HG02588 (cell line): ENCODE measurements around the gene TBC1D4.

ENCODE experiments used
- ATAC-seq: cut with Tn5 transposase; IDR thresholded peaks from one replicate; pipeline ENCODE4 v1.9.1; 2021; ENCODE audit warnings: mild to moderate bottlenecking, moderate library complexity; ENCODE audit not compliant: unreplicated experiment

TBC1D4 gene

DNA sequence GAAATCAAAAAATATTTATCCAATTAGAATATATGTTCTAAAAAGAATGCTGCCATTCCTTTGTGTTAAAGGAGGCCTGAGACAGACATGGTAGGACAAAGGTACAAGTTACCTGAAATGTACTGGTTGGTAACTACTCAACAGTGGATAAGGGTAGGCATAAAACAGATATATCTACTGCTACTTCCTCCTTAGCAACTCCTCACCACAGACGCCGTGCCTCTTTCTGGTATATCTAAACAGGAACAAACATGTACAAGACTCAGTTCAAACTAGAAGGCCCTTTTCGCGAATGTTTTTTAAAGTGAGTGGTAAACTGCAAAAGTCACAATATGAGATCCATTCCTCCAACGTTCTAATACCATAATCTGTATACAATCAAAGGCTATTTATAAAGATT, 86.9 kb downstream of the TBC1D4 start:
- no peak for ATAC-seq

DNA sequence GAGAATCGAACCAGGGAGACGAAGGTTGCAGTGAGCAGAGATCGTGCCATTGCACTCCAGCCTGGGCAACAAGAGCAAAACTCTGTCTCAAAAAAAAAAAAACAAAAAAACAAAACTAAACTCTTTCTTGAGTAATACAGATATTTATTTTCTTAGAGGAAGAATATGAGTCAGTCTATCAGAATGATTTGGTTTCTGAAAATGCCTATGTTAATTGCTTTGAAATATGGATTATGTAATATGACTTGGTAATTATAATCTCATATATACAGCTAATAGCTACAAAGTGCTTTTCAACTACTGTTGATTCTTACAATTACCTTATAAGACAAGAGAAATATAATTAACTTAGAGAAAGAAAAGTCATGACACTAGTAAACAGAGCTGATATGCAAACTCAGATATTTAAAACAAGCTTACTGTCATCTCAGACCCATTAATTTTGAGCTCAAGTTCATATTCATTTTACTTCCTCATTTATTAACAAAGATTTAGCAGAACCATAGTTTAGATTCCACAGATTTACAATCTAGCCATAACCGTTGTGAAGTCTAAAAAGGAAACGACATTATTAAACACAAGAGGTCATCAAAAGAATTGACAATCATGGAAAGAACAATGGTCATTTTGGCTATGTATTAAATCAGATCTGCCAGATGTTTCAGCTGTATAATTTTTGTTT, 88.0 kb downstream of the TBC1D4 start:
- ATAC-seq: no peak

DNA sequence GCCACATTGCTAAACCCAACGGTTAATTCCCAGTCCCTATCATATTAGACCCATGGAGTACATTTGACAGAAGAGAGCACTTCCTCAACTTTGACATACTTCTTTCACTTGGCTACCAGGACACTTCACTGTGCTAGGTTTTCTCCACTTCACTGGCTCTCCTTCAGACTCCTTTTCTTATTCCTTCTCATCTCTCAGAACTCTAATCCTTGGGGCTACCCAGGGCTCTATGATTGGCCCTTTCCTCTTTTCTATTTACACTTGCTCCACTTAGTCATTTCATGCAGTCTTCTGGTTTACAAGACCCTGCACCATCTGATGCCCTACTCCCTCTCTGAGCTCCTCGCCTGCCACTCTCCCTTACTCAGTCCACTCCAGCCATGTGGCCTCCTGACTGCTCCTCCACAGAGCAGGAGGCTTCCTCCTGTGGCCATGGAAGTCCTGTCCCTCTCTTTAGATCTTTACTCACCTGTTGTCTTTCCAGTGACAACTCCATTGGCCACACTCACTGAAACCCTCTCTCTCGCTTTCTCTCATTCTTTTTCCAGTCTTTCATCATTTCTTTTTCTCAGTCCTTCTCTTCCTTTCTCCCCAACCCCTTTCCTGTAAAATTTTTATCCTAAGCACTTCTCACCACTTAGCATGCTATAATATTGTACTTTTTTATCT, 90.4 kb downstream of the TBC1D4 start:
- no peak for ATAC-seq

DNA sequence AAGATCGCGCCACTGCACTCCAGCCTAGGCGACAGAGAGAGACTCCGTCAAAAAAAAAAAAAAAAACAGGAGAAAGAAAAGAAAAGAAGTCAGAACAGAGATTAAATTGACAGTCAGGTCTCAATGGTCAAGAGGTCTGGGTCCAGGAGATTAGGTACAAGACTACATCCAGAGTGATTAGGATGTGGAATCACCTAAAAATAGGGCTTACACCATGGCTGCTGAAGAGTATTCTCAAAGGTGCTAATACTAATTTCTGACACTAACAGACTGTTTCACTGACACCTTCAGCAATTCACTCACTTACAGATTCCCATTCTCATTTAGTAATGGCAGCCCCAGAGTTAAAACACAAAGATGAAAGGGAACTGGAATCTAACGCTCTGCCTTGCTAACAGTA, 91.7 kb downstream of the TBC1D4 start:
- ATAC-seq: no peak

DNA sequence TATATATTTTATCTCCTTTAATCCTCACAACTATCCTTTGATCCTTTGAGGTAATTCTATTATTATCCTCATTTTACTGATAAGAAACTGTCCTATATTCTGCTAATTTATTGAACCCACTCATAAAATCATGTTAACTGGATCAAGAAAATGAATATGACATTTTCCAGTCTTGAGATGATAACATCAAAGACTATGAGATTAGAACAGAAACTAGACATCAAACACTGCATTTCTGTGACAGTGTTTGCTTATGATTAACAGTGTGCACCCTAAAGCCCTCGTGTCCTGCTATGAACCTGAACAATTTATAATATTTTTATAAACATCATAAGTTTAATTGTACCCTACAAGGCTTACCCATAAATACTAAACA, 96.3 kb downstream of the TBC1D4 start:
- no peak for ATAC-seq

DNA sequence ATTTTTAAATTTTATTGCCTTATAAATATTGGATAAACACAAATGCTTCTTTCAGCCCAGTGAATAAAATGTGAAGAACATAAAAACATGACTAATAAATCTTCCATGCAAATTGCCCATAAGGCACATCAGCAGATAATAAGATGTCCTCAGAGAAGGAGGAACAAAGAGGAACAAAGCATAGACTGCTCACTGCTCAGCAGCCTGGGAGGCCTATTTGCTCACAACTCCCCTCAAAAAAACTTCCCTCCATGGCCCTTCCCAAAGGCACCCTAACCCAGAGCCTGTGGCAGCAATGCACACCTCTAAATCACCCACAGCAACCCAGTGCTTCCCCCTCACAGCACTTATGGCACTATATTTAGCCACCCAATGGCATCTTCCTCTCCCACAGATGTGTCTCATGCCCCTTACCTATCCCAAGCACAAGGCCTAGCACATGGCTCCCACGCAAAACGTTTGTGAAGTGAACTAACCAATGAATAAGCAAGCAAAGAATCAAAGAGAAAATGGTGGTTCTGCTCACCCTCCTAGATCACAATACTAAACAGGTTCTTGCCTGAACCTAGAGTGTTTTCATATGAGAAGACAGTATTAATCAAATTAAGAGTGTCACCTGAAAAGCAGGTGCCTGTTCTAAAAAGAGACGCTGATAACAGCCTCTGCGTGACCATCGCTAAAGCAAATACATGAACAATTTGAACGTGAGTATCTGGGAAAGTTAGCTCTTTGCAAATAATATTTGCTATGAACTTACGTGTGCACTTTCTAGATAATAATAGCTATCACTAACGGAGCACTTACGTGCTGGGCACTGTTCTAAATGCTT, 96.9 kb downstream of the TBC1D4 start:
- ATAC-seq: no peak

DNA sequence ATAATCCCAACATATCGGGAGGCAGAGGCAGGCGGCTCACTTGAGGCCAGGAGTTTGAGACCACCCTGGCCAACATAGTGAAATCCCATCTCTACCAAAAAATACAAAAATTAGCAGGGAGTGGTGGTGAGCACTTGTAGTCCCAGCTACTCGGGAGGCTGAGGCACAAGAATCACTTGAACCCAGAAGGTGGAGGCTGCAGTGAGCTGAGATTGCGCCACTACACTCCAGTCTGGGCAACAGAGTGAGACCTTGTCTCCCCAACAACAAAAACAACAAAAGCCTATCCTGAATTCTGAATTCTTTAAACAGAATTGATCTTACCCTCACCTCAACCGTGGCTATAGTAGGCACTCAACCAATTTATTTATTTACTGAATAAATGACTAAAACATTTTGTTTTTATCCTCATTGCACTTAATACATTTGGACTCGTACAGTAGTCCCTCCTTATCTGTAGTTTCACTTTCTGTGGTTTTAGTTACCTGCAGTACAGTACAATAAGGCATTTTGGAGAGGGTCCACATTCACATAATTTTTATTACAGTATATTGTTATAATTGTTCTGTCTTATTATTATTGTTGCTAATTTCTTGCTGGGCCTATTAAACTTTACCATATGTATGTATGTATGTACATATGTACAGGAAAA, 98.8 kb downstream of the TBC1D4 start:
- ATAC-seq: no peak

DNA sequence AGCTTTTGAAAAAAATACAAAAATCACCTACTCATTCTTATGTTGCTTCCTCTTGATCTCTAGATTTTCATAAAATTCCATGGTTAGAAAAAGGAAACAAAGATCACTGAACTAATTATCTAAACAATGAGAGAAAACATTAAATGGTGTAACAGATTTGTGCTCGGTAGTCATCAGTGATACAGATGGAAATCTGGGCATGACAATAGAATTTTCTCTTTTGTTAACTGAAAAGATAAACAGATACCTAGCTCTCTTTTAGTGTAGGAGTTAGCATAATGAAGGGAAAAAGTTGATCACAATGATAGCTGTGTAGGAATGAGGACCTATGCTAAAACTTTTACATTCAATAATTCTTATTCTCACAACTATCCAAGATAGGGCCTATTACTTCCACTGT, 103.7 kb downstream of the TBC1D4 start:
- ATAC-seq: no peak

DNA sequence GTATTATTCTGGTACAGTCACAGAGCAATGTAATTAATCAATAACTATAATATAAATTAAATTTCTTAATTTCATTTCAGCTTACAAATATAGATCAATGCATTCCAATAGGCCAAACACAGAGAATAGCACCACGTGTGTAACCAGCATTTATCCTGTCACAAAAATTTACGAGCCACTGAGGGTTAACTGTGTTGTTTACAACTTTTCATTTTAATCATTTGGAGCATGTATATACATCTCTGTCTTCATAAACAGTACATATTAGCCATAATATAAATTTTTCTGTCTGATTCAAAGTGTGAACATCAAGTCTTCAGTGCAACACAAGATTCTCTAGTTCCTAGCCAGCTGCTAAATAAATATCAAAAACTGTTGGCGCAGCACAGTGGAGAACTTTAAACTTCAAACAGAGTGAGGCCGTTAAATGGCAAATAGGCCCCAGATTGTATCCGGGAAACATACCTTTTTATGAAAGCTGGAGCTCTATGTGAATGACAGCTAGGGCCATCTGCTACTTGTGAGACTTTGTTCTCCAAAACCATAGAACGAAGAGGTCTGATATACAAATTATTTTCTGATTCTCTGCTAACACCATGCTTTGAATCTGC, 105.1 kb downstream of the TBC1D4 start:
- ATAC-seq: no peak

DNA sequence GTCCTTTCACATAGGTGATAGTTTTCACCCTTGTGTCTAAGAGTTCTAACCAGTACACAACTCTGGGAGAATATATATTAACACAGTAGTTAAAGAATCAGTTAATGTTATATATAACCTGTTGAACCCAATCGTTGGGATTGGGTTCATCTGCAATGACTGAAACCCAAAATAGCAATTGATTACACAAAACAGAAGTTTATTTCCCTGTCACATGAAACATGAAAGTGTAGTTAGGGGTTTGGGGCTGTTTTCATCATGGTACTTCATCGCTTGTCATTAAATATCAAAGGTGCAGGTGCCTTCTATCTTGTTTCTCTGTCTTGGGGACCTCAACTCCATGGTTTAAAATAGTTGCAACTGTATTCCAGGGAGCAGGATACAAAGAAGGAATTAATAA, 106.6 kb downstream of the TBC1D4 start:
- no peak for ATAC-seq

DNA sequence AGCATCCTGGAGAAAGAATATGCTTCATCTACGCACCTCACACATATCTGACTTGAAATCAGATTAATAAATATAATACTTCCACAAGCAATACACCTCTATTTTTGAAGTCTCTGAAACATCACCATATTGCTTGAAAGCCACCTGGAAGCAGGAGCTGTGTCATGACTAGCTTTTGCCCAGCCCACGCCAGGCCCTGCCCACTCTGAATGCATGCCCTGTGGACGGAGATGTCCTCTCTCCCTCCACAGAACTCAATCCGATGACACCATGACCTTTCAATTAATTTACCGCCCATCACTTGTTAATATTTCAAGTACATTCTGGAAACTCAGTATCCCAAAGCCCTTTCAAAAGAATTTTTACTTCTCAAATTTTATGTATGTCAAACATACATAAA, 108.0 kb downstream of the TBC1D4 start:
- ATAC-seq: no peak

DNA sequence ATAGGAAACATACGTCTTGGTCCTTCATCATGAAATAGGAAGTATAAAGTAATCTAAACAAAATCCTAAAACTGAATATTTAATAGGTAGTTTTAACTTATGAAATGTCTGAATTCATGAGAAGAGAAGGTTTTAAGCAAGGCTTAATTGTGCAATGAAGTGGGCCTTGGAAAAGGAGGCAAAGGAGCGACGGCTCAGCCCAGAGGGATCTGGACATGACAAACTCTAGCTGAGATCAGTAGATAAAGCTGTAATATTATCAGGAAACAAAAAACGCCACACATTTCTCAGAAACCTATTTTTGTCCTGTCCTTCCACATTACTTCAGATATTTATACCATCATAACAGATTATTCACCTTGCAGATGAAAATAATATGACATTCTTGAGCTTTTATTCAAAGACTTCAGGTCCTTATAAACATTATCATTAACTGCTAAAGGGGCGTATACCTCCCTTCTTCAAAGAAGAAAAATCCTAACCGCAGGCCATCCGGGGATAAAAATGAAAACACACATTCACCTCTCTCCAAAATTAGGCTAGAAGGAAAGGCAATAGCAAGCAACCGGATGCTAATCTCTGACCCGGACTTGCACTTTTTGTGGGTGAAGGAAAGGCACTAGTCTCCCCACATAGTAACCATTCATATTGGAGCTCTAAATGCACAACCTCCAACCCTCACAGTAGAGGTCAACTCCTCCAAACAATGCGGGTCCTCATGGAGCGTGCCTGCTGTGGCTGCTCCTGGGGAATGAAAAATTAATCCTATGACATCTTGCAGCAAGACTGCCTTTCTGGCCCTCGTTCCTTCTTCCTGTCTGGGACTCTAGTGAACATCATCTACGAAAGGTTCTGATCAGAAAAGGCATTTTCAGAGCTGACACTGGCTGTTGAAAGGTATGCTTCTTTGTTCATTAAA, 108.8 kb downstream of the TBC1D4 start:
- ATAC-seq: no peak

DNA sequence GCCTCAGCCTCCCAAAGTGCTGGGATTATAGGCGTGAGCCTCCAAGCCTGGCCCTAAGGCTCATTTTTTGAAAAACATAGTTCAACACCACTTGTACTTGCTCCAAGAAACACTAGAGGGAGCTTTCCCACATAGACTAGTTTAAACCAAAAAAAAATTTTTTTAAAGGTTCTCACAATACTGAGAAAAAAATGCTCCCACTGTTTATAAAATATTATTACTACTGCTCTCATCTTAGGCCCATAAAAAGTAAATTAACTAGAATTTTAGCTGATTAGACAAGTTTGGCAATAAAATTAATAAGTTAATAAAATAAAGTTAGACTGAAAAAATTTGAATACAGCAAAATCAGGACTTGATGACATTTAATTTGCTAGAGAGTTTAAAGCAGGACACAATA, 109.5 kb downstream of the TBC1D4 start:
- ATAC-seq: peak; percentile 66

DNA sequence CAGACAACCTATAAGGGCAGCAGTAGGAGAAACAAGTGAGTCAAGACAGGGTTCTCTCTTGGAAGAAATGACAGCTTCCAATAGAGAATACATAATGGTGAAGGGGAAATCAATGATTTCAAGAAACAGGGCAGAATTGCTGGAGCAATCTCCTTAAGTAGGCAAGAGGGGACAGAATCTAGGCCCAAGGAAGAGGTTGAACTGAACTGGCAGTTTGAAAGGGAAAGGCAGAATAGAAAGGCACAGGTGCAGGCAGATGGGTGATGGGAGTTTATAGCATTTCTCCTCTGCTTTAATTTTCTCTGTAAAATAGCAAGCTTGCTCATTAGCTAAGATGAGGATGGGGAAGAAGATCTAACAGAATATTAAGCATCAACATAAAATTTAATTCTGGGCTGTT, 110.8 kb downstream of the TBC1D4 start:
- ATAC-seq: no peak

DNA sequence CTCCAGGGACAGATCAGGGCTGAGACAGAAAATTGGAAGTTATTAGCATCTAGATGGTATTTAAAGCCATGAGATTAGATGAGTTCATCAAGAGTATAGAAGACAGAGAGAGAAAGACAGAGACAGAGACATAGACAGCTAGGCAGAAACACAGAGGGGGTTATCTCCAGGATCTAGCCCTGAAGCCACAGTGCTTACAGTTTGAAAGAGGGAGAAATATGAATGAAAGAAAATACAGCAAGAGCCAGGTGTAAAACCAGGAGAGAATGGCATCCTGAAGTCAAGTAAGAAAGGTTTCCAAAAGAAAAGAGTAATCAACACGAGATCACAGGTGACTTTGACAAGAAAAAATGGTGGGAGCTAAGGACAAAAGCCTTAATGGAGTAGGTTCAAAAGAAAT, 111.2 kb downstream of the TBC1D4 start:
- ATAC-seq: no peak

DNA sequence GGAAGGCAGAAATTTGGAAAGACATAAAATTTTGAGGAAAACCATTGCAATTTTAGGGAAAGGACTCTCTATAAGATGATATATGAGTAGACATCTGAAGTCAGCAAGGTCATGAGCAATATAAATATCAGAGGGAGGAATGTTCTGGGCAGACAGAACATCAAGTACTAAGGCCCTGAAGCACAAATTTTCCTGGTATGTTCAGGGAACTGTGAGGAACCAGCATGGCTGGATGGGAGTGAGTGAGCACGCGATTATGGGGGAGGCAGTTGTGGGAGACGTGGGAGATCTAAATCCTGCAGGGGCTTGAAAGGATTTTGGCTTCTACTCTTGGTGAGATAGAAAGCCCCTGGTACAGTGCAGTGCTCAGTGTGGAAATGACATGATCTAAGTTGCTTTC, 112.0 kb downstream of the TBC1D4 start:
- no peak for ATAC-seq

DNA sequence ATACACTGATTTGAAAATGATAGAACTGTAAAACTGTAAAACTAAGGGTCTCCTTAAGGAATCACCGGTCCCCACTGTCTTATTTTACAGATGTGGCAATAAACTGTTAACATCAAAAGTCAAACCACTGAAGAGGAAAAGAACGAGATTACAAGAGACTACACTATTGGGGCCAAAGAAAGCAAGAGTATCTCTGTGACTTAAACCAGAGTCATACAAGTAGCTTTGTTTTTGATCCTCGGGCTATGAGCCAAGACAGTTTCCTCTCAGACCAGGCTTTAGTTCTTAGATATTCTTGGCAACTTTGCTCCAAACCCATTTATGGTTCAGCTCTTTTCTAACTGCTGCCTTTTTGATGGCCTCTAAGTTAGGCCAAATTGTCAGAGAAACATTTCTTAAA, 113.8 kb downstream of the TBC1D4 start:
- no peak for ATAC-seq

DNA sequence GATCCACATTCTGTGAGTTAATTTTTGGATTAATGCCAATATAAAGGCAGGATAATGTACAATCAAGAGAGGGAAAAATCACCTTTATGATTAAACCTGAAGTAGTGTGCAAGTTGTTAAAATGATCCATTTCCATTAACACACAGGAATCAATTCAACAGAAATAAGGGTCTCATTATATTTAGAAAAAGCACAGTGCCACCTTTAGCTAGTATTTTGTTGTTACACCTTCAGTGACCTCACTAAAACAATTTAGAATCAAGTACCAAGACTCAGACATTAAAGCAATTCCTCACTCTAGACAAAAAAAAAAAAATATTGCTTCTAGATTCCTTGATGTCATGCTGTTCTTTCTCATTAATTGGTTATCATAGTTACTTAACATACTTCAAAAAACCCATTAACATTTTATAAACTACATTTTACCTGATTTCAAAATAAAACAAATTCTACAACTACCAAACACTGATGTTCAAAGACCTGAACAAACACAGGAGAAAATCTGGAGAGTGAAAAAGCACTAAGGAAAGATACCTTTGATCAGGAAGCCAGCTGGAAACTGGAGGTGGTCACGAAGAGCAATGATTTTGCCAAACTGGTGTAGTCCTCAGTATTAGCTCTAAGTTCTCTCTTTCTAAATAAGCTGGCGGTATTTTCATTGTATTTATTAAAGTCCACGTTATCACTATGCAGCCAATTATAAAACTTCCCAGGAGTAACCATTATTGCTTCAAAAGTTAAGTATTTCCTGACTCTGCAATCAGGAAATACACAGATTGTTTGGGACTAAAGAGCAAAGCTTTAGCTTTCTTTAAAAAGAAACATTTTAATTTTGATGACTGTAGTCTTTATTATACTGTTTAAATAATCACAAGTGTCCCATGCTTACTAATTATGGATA, 115.3 kb downstream of the TBC1D4 start:
- ATAC-seq: no peak

DNA sequence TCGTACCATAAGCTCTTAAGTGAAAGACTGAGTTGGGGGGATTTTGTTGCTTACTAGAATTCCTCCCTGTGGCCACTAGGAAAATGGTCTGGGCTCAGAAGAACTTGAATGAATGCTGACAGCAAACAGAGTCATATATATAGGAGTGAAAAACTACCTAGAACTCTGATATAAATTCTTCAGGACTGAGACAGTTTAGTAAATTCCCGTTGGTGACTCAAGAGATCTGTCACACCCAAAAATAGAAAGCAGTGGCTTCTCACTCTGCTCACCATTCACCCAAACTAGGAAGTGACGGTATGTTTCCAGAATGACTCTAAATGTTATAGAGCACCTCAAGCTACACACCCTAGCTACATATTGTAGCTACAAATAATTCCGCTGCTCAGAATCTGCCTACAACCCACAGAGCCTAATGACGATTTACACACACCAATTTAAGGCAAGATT, 116.2 kb downstream of the TBC1D4 start:
- ATAC-seq: peak; percentile 92
